Transverse colon (tissue), 4 donors: ENCODE data around the gene SBNO2. TPM values are rescaled to one million over a fixed set of nuclear protein-coding genes. Genes with fewer than 3 reads are reported as not detected.
A peak's percentile ranks its signal among the peaks of the same experiment; 100 is the strongest.

Experiments
- DNase-seq: peaks from one replicate; pipeline ENCODE4 v3.0.0-alpha.2; 2019
- H3K27ac ChIP-seq, 4 donors: fragments of 200-600 bp; sonication (generic); 2 replicates each; pipeline ENCODE4 v1.5.1; 2016 to 2018; ENCODE audit warnings: inconsistent platforms in 4 of 4
- H3K27me3 ChIP-seq: fragments of 200-600 bp; sonication (generic); 2 replicates; pipeline ENCODE4 v1.5.1; 2017; ENCODE audit warnings: inconsistent platforms
- H3K36me3 ChIP-seq, 4 donors: fragments of 200-600 bp; sonication (generic); 2 replicates each; pipeline ENCODE4 v1.5.1; 2017 to 2019; ENCODE audit warnings: inconsistent platforms in 4 of 4
- H3K4me1 ChIP-seq, 4 donors: fragments of 200-600 bp; sonication (generic); 2 replicates each; pipeline ENCODE4 v1.5.1; 2017 to 2020; ENCODE audit warnings: inconsistent platforms in 4 of 4
- H3K4me3 ChIP-seq, 4 donors: fragments of 200-600 bp; sonication (generic); 1 replicate in 1 of 4; 2 replicates in 3 of 4; pipeline versions ENCODE4 v1.5.1 to v1.6.1; 2017 to 2019; ENCODE audit warnings: inconsistent platforms in 4 of 4
- H3K9me3 ChIP-seq, 2 donors: fragments of 200-600 bp; sonication (generic); 2 replicates each; pipeline ENCODE4 v1.5.1; 2017 to 2019; ENCODE audit warnings: inconsistent platforms in 2 of 2
- EP300 ChIP-seq: sonication (generic); formaldehyde crosslinking; IDR thresholded peaks from one replicate; pipeline ENCODE4 v1.6.1; 2017; ENCODE audit warnings: antibody characterized with exemption, low read depth
- POLR2A ChIP-seq: fragments of 450-650 bp; IDR thresholded peaks from one replicate; pipeline ENCODE4 v1.6.1; 2016; ENCODE audit warnings: antibody characterized with exemption, mild to moderate bottlenecking, moderate library complexity
- POLR2AphosphoS5 ChIP-seq, 3 donors: sonication (generic); formaldehyde crosslinking; IDR thresholded peaks; one replicate each; pipeline ENCODE4 v1.6.1; 2016; ENCODE audit warnings: antibody characterized with exemption in 3 of 3
- WGBS, 2 donors: methylation state at CpG; one replicate each; pipeline ENCODE4 v1.1.5; 2018; ENCODE audit warnings: low coverage in 1 of 2; 5-methylcytosine and 5-hydroxymethylcytosine counted together
- in situ Hi-C, 4 donors: fragments of 200-750 bp; cut with MboI; loops; one replicate each; pipeline versions ENCODE4 v1.15.0 to v1.15.1; 2017; ENCODE audit warnings: low sequenced_read_pairs in 3 of 4, low pct_ligation_motif_present in 1 of 4, low pct_unique_long_range_greater_than_20kb in 1 of 4
- intact Hi-C: fragments of 100-400 bp; cut with DNase I; formaldehyde crosslinking; loops from one replicate; pipeline ENCODE4 v1.15.1; 2023; ENCODE audit warnings: low total_unique reads
- total RNA-seq, 4 donors: library from RNA; depleted of rRNA; stranded (reverse); fragments of >200 nt; gene quantifications; one replicate each; pipeline ENCODE4 v1.1.0, GENCODE V29; 2016
- TF ChIP-seq, protein P1 (sequence below), 5 experiments: fragments of 200-600 bp in 3 of 5; fragments of 450-650 bp in 2 of 5; sonication (generic) in 3 of 5; IDR thresholded peaks; 1 replicate in 2 of 5; 2 replicates in 3 of 5; pipeline ENCODE4 v1.5.1; 2016 to 2017; ENCODE audit warnings: antibody characterized with exemption in 5 of 5, inconsistent platforms in 3 of 5, mild to moderate bottlenecking in 2 of 5, moderate library complexity in 1 of 5

SBNO2 gene
- total RNA-seq, 4 donors from 2014 or later: 34.5 to 142 (median 48.3) TPM

DNA sequence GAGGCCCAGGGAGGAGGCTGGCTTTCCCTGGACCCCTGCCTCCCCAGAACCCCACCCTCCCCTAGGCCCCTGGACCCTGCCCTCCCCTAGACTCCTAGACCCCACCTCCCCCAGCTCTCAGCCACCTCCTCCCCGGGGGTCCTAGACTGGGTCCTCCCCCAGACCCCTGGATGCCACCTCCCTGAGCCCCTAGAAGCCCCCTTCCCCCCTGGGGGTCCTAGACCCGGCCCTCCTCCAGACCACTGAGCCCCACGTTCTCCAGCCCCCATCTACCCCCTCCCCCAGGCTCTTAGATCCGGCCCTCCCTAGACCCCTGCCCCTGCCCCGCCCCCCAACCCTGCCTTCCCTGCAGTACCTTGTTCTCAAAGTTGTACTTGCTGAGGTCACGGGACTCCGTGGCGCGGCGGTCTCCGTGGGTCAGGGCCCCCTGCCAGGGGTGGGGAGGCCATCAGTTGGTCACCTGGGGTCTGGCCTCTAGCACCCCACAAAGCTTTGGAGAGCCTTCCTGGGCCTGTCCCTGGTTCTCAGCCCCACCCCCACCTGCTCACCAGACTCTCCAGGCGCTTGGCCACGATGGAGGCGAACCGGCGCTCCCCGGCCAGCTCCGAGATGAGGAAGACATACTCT is 62.3 kb downstream of the SBNO2 start:
- WGBS, 2 donors: 66% methylated on average over 18 of the region's 18 CpGs; no CpG with 5 or more reads in 1 of the 2 donors
- H3K4me3 ChIP-seq: no peak overlapping the region

DNA sequence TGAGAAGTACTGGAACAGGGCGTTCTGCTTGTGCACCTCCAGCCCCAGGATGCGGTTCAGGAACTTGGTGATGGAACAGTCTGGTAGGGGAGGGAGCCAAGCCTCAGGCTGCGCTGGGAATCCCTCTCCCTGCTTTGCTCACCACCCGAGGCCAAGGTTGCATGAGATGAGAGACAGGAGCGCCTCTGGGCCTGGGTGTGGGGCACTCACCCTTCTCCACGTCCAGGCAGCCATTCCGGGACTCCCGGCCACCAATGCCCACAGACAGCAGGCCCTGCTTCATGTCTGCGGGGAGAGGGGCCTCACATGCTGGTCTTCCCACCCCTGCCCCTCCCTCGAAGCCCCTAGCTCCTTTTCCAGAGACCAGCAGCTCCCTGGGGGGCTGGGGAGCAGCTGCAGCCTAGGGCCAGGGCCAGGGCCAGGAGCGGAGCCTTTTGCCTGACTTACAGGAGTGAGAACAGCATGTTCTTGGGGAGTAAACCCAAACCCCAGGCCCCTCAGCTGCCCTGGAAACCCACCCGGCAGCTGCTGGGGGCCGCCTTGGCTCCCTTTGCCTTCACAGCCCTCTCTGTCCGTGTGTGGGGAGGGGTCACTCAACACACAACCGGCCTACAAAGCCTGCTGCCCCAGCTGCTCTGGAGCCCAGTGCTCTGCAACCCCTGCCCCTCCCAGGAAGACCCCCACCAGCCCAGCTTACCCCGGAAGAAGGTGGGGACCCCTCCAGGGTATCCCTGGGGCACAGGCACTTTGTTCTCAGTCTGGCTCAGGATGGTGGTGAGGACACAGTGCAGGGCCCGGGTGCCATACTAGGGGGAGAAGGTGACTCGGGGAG is 63.0 kb downstream of the SBNO2 start:
- H3K27ac ChIP-seq: peak overlapping the region in 3 of 4 donors; percentile 78 to 82 (median 79)
- peaks cover 15 to 44% (median 31%) of the 10 kb centered on the region in 4 donors for H3K4me1 ChIP-seq
- no peaks in the 10 kb centered on the region for H3K9me3 ChIP-seq
- H3K36me3 ChIP-seq: peaks cover 0 to 15% (median 6%) of the 10 kb centered on the region in 4 donors
- no peak for DNase-seq
- no peaks in the 10 kb centered on the region for H3K27me3 ChIP-seq
- 70% methylated on average over 9 of the region's 18 CpGs; no CpG with 5 or more reads in 1 of the 2 donors for WGBS, 2 donors
- no peak overlapping the region for H3K4me3 ChIP-seq
- TF ChIP-seq, protein P1, sequence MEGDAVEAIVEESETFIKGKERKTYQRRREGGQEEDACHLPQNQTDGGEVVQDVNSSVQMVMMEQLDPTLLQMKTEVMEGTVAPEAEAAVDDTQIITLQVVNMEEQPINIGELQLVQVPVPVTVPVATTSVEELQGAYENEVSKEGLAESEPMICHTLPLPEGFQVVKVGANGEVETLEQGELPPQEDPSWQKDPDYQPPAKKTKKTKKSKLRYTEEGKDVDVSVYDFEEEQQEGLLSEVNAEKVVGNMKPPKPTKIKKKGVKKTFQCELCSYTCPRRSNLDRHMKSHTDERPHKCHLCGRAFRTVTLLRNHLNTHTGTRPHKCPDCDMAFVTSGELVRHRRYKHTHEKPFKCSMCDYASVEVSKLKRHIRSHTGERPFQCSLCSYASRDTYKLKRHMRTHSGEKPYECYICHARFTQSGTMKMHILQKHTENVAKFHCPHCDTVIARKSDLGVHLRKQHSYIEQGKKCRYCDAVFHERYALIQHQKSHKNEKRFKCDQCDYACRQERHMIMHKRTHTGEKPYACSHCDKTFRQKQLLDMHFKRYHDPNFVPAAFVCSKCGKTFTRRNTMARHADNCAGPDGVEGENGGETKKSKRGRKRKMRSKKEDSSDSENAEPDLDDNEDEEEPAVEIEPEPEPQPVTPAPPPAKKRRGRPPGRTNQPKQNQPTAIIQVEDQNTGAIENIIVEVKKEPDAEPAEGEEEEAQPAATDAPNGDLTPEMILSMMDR (IDR thresholded peaks at IDR 0.05): no peak
- TF ChIP-seq POLR2AphosphoS5 (IDR thresholded peaks at IDR 0.05) (no peak), POLR2A (no peak), EP300 (no peak)
- intact Hi-C loops: loop anchor here (5.0 kb wide), 1 partner anchor 81 kb away; no protein-coding TSS in a partner anchor
- in situ Hi-C loops: no loop called here

More for the DNA sequence above, 62.3 kb downstream of the SBNO2 start:
- TF ChIP-seq EP300 (no peak), POLR2A (peak; percentile 4)
- peaks cover 0 to 18% (median 8%) of the 10 kb centered on the region in 4 donors for H3K36me3 ChIP-seq
- DNase-seq: no peak
- H3K27me3 ChIP-seq: no peaks in the 10 kb centered on the region
- H3K4me1 ChIP-seq: peaks cover 15 to 37% (median 28%) of the 10 kb centered on the region in 4 donors
- H3K27ac ChIP-seq: peak overlapping the region; percentile 78 to 82 (median 80)
- in situ Hi-C loops (no loop called here), intact Hi-C loops (loop anchor here (5.0 kb wide), 1 partner anchor 81 kb away; no protein-coding TSS in a partner anchor)
- no peaks in the 10 kb centered on the region for H3K9me3 ChIP-seq

DNA sequence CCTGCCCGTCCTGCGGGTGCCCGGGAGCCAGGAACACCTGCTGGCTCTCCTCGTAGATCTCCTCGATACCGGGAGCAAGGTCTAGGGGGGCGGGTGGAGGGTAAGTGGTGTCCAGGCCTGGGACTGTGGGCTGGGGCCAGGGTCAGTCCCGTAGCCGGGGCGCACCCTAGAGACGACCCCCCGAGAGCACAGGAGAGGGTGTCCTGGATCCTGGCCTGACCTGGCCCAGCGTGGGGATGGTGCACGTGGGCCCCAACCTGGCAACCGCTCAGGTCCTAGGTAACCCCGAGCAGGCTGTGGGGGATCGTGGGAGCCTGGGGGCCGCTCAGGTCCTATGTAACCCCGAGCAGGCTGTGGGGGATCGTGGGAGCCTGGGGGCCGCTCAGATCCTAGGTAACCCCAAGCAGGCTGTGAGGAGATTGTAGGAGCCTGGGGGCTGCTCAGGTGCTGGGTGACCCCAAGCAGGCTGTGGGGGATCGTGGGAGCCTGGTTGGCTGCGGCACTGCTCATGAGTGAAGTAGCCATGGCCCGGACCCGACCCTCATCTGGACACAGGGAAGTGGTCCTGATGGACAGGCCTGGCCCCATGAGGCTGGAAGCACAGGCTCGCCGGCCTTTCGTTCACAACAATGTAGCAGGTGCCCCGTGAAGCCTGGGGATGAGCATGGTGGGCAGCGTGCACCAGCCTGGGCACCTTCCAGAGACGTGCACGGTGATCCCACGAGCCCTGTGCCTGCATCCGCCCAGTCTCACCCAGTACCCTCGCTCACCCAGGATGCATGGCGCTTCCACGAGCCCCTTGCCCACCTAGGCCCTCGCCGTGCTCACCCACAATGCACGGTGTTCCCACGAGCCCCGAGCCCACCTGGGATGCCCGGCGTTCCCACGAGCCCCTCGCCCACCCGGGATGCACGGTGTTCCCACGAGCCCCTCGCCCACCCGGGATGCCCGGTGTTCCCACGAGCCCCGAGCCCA is 64.1 kb downstream of the SBNO2 start:
- Histone ChIP-seq H3K27ac (no peak overlapping the region), H3K4me3 (no peak overlapping the region), H3K36me3 (peaks cover 0 to 10% (median 4%) of the 10 kb centered on the region in 4 donors), H3K4me1 (peaks cover 24 to 54% (median 41%) of the 10 kb centered on the region in 4 donors), H3K27me3 (no peaks in the 10 kb centered on the region), H3K9me3 (no peaks in the 10 kb centered on the region)
- DNase-seq: no peak
- intact Hi-C loops: loop anchor here (5.0 to 10.0 kb wide), 3 partner anchors 82 to 185 kb away; partner anchors contain the start of genes ARID3A, ATP5F1D and MIDN
- WGBS, 2 donors: 93 to 100% methylated on average over 3 to 45 of the region's 54 CpGs
- in situ Hi-C loops: no loop called here
- no peak for TF ChIP-seq POLR2AphosphoS5 (IDR thresholded peaks at IDR 0.05)
- TF ChIP-seq POLR2A: no peak
- no peak for TF ChIP-seq EP300
- TF ChIP-seq, protein P1 (IDR thresholded peaks at IDR 0.05): no peak

DNA sequence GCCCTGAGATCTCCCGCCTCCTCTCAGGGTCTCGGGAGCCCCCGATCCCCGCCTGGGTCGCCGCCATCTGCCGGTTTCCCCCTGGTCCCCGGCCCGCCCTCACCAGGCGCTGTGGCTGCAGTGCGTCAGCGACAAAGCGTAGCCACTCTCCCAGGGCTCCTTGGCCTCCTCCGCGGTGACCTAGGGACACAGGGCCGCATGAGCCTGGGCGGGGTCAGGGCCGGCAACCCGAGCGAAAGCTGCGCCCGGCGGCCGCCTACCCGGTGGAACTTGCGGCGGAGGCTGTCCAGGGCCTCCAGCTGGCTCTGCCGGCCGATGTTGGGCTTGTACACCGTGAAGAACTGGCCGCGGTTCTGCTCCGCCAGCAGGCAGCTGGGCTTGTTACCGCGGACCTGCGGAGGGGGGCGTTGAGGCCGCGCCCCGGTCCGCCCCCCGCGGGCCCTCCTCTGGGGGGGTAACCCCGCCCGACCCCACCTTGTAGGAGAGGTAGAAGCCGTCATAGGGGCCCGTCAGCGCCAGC is 65.0 kb downstream of the SBNO2 start:
- 90% methylated on average over 38 of the region's 48 CpGs; no CpG with 5 or more reads in 1 of the 2 donors for WGBS, 2 donors
- in situ Hi-C loops (no loop called here), intact Hi-C loops (loop anchor here (10.0 kb wide), 2 partner anchors 136 to 184 kb away; partner anchors contain the start of genes ARID3A, ATP5F1D and MIDN)
- Histone ChIP-seq H3K36me3 (peaks cover 0 to 10% (median 4%) of the 10 kb centered on the region in 4 donors), H3K4me3 (no peak overlapping the region), H3K4me1 (peaks cover 25 to 54% (median 41%) of the 10 kb centered on the region in 4 donors), H3K27me3 (no peaks in the 10 kb centered on the region), H3K9me3 (no peaks in the 10 kb centered on the region), H3K27ac (no peak overlapping the region)
- DNase-seq: no peak
- TF ChIP-seq EP300: no peak
- TF ChIP-seq POLR2A: no peak
- peak in 1 of 3 donors; percentile 6 for TF ChIP-seq POLR2AphosphoS5 (IDR thresholded peaks at IDR 0.05)
- TF ChIP-seq, protein P1 (IDR thresholded peaks at IDR 0.05): no peak
